NCI-H1105 treated with DMSO at 0.1 percent for 48 hours (cell line): ENCODE data around the gene CALML6.

ENCODE experiments used
- DNase-seq: peaks from one replicate; lab custom pipeline; 2025; lab: John Stamatoyannopoulos, UW

Gene CALML6

GRCh38 chr1:1965546-1965945 is 50.5 kb downstream of the CALML6 start:
- no peak for DNase-seq

- DNase-seq, result no peak
These were observed 51.1 kb downstream of the CALML6 start for GRCh38 chr1:1966071-1966740.
